Spleen (tissue), 7 donors: ENCODE measurements around the gene CCL8.

ENCODE experiments used
- POLR2AphosphoS5 ChIP-seq, 3 donors: sonication (generic); formaldehyde crosslinking; IDR thresholded peaks; one replicate each; pipeline ENCODE4 v1.5.1; 2017; ENCODE audit warnings: antibody characterized with exemption in 3 of 3
- TF ChIP-seq, protein P1 (sequence below), 11 experiments: fragments of 200-600 bp in 7 of 11; fragments of 450-650 bp in 4 of 11; sonication (generic) in 4 of 11; IDR thresholded peaks in 8 of 11; conservative IDR thresholded peaks in 3 of 11; 1 replicate in 7 of 11; 2 replicates in 4 of 11; pipeline versions ENCODE4 v1.4.0 to v1.8.0; 2016 to 2021; ENCODE audit warnings: antibody characterized with exemption in 11 of 11, inconsistent platforms in 4 of 11, mild to moderate bottlenecking in 1 of 11
- donor health status: DM: no; HTN: no; CAD: no; lungs with moderate emphysema.
- donor health status: DM: no; HTN: no; CAD: no.
- donor health status: DM: no; HTN: no; CAD: no.

DNA sequence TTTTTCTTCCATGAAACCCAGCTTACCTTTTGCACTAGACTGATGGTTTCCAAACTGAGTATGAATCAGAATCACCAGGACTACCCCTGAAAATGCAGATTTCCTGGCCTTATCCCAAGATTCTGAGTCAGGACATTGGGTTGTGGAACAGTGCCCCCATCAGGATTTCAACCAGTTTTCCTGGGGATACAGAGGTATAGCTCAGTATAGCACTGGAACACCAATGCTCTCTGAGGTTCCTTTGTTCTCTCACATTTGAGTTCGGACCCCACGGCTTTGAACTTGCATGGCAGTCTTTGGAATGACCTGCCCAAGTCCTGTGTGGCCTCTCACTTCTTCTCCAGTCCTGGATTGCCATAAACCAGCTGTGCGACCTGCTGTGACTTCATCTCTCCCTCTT, 12.8 kb upstream of the CCL8 start:
- TF ChIP-seq, protein P1, sequence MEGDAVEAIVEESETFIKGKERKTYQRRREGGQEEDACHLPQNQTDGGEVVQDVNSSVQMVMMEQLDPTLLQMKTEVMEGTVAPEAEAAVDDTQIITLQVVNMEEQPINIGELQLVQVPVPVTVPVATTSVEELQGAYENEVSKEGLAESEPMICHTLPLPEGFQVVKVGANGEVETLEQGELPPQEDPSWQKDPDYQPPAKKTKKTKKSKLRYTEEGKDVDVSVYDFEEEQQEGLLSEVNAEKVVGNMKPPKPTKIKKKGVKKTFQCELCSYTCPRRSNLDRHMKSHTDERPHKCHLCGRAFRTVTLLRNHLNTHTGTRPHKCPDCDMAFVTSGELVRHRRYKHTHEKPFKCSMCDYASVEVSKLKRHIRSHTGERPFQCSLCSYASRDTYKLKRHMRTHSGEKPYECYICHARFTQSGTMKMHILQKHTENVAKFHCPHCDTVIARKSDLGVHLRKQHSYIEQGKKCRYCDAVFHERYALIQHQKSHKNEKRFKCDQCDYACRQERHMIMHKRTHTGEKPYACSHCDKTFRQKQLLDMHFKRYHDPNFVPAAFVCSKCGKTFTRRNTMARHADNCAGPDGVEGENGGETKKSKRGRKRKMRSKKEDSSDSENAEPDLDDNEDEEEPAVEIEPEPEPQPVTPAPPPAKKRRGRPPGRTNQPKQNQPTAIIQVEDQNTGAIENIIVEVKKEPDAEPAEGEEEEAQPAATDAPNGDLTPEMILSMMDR (IDR thresholded peaks at IDR 0.05 in 8 of 11, conservative IDR thresholded peaks at IDR 0.05 in 3 of 11) = peak in 4 of 11 experiments; percentile 26 to 40 (median 34)
- TF ChIP-seq POLR2AphosphoS5 (IDR thresholded peaks at IDR 0.05) = no peak
